BJ (cell line): ENCODE results near the gene PRKCZ. TPM values are rescaled to one million over a fixed set of nuclear protein-coding genes. Genes with fewer than 3 reads are reported as not detected.

Experiments used
- CTCF ChIA-PET: fragments of 350-600 bp; formaldehyde crosslinking; extraction: SDS; loops from one replicate; lab custom pipeline; 2021; ENCODE audit warnings: antibody characterized with exemption, inconsistent platforms; lab: Yijun Ruan, JAX
- POLR2A ChIA-PET: fragments of 300-600 bp; sonication (Branson Sonifier 250); formaldehyde crosslinking; extraction: SDS; loops from one replicate; lab custom pipeline; 2021; ENCODE audit warnings: antibody characterized with exemption; lab: Charles Lee
- DNase-seq: peaks from one replicate; pipeline ENCODE4 v3.0.0-alpha.2; 2011; ENCODE audit warnings: low read depth
- H3K27me3 ChIP-seq: 2 replicates; pipeline ENCODE4 v1.6.0; 2011; ENCODE audit warnings: low read length; ENCODE audit not compliant: control insufficient read depth, insufficient read depth
- H3K36me3 ChIP-seq: 2 replicates; pipeline ENCODE4 v1.5.1; 2011; ENCODE audit warnings: low read length; ENCODE audit not compliant: control insufficient read depth, insufficient read depth
- H3K4me3 ChIP-seq: 2 replicates; pipeline ENCODE4 v1.5.1; 2011; ENCODE audit warnings: low read depth, mild to moderate bottlenecking, control low read depth, low read length
- polyA plus RNA-seq: library from polyadenylated mRNA; depleted of rRNA; stranded (reverse); fragments of >200 nt; gene quantifications from 2 replicates; pipeline ENCODE4 v1.2.3, GENCODE V29; 2011
- TF ChIP-seq, protein P1 (sequence below): IDR thresholded peaks from 2 replicates; pipeline ENCODE4 v1.5.1; 2011; ENCODE audit warnings: low read depth, mild to moderate bottlenecking, control low read depth, inconsistent platforms, low read length, moderate library complexity; ENCODE audit not compliant: insufficient read depth

The PRKCZ gene
- polyA plus RNA-seq, 1 experiment, result 2.3 TPM

DNA sequence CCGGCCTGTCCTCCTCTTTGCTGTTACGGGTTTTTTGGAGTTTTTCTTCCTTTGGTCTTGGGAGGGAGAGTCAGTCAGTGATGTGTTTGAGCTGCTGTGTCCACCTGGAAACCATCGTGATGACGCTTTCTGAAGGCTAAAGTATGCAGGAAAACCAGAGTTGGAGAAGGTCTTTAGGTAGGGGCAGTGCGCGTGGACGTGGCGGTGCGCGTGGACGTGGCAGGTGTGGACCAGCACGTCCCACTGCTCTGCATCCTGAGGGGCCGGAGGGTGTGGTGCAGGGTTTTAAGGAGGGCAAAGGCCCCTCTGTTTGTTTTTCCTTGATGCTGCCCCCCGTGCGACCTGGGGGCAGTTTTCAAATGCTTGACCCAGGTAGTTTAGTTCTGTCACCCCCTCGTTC lies 29.9 kb downstream of the PRKCZ start:
- POLR2A ChIA-PET, result no interaction called here
- Histone ChIP-seq H3K27me3 (no peaks in the 10 kb centered on the region; the same call in 1 of the 2 replicates), H3K4me3 (no peak overlapping the region), H3K36me3 (no peaks in the 10 kb centered on the region)
- no peak for DNase-seq
- TF ChIP-seq, protein P1, sequence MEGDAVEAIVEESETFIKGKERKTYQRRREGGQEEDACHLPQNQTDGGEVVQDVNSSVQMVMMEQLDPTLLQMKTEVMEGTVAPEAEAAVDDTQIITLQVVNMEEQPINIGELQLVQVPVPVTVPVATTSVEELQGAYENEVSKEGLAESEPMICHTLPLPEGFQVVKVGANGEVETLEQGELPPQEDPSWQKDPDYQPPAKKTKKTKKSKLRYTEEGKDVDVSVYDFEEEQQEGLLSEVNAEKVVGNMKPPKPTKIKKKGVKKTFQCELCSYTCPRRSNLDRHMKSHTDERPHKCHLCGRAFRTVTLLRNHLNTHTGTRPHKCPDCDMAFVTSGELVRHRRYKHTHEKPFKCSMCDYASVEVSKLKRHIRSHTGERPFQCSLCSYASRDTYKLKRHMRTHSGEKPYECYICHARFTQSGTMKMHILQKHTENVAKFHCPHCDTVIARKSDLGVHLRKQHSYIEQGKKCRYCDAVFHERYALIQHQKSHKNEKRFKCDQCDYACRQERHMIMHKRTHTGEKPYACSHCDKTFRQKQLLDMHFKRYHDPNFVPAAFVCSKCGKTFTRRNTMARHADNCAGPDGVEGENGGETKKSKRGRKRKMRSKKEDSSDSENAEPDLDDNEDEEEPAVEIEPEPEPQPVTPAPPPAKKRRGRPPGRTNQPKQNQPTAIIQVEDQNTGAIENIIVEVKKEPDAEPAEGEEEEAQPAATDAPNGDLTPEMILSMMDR, result no peak
- CTCF ChIA-PET, result no interaction called here

DNA sequence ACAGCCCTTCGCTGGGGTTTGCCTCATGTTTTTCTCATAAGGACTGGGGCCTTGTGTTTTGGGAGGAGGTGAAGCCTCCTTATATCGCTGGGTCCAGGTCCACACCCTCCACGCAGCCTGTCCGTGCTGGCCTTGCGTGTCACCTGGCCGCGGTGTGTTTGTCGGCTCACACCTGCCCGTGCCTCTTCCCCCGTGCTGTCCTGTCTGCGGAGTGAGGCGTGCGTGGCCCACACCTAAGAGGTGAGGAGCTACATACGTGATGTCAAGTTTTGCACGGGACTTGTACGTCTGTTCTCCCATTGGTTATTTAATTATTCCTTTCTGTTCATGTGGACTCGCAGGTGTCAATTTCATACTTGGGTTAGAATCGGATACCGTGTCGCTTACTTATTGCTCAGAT lies 30.7 kb downstream of the PRKCZ start:
- no peaks in the 10 kb centered on the region for H3K27me3 ChIP-seq
- CTCF ChIA-PET, result no interaction called here
- POLR2A ChIA-PET, result no interaction called here
- no peak for DNase-seq
- H3K36me3 ChIP-seq, result no peaks in the 10 kb centered on the region
- no peak overlapping the region for H3K4me3 ChIP-seq
- TF ChIP-seq, protein P1, result no peak

DNA sequence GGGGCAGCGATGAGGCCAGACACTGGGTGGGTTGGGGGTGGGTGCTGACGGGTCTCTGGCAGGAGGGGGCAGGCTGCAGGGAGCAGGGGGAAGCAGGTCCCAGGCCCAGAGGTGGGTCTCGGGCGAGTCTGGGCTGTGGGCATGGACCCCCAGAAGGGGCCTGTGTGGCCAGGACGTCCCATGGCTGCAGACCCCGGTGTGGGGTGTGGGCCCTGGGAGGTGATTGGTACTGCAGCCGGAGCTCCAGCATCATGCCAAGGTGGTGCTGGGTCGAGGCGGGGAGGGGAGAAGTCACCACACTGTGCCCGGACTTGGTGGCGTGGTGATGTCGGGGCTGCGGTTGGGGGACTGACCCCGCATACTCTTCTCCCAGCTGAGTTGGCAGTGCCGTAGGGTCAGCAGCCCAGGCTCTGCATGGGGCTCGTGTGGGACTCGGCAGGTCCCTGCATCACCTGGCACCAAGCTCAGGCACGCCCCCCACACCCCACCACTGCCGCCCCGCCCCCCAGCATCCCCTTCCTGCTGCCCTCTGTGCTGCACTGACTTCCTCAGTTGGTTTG lies 31.2 kb downstream of the PRKCZ start:
- no peak overlapping the region for H3K4me3 ChIP-seq
- DNase-seq, result no peak
- ChIA-PET CTCF (interaction anchor here (1.2 kb wide), 1 partner anchor 11 kb away, joined by 3 read pairs; no protein-coding TSS in a partner anchor), POLR2A (no interaction called here)
- H3K36me3 ChIP-seq, result no peaks in the 10 kb centered on the region
- H3K27me3 ChIP-seq, result no peaks in the 10 kb centered on the region
- TF ChIP-seq, protein P1, result no peak

DNA sequence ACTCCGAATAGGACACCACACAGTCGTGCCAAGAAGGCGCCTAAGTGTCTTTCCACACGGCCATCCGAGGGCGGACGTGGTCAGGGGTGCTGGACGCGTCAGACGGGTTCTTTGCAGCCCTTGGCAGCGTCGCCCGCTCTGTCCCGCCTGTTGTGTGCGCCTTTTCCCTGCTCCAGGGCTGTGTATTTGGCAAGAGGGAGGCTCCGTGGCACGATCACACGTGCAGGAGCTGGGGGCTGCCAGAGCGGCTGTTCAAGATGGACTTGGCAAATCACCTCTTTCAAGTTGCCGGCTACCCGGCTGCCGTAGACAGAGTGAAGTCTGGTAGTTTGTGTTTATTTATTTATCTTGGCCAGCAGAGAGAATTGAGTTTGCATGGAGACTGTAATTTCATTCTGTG lies 31.9 kb downstream of the PRKCZ start:
- Histone ChIP-seq H3K4me3 (no peak overlapping the region), H3K36me3 (no peaks in the 10 kb centered on the region), H3K27me3 (no peaks in the 10 kb centered on the region)
- ChIA-PET CTCF (interaction anchor here (1.2 kb wide), 1 partner anchor 11 kb away, joined by 3 read pairs; no protein-coding TSS in a partner anchor), POLR2A (no interaction called here)
- TF ChIP-seq, protein P1, result no peak
- DNase-seq, result no peak

DNA sequence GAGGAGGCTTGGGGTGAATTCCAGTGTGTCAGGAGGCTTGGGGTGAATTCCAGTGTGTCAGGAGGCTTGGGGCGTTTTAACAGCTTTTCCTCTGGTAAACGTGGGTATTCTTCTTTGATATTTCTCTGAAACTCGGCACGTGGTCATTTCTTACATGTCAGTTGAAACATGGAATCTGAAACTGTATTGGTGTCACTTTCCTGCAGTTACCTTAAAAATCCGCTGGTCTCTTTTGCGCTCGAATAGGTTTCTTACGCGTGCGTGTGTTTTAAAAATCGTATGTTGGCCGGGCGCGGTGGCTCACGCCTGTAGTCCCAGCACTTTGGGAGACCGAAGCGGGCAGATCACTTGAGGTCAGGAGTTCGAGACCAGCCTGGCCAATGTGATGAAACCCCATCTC lies 33.5 kb downstream of the PRKCZ start:
- POLR2A ChIA-PET, result no interaction called here
- no peak for DNase-seq
- Histone ChIP-seq H3K36me3 (no peaks in the 10 kb centered on the region), H3K4me3 (no peak overlapping the region), H3K27me3 (no peaks in the 10 kb centered on the region)
- TF ChIP-seq, protein P1, result no peak
- CTCF ChIA-PET, result no interaction called here
